ENCODE results near the gene PDE4C.

Gene PDE4C

GRCh38 chr19:18192673-18193387 is 33.4 kb downstream of the PDE4C start, which contains the start of gene MPV17L2:
TSS of gene MPV17L2 (plus strand) at chr19:18193218. CDS start at chr19:18193282, 64 bp downstream.
- peak within 1 kb of the TSS; percentile 83 to 93 for H3K4me3 ChIP-seq (replicated peaks in 1 of 2; ENCODE audit: low read depth in 2 of 2, low read length in 2 of 2)
- peak; percentile 100 for DNase-seq (ENCODE audit: low read depth in 2 of 2)
- no peak for TF ChIP-seq CTCF (IDR thresholded peaks at IDR 0.05; ENCODE audit: low read depth, low read length)

- no peak for DNase-seq (ENCODE audit: low read depth in 2 of 2)
- peak overlapping the region in 1 of 2 donors; percentile 47 for H3K4me3 ChIP-seq (replicated peaks in 1 of 2; ENCODE audit: low read depth in 2 of 2, low read length in 2 of 2)
- TF ChIP-seq CTCF (IDR thresholded peaks at IDR 0.05; ENCODE audit: low read depth, low read length) = no peak
Measured at GRCh38 chr19:18191640-18192062, 34.6 kb downstream of the PDE4C start.

- no peak for DNase-seq (ENCODE audit: low read depth in 2 of 2)
- TF ChIP-seq CTCF (IDR thresholded peaks at IDR 0.05; ENCODE audit: low read depth, low read length) = no peak
- no peak overlapping the region for H3K4me3 ChIP-seq (replicated peaks in 1 of 2; ENCODE audit: low read depth in 2 of 2, low read length in 2 of 2)
Measured at GRCh38 chr19:18190278-18190677, 36.0 kb downstream of the PDE4C start.

- no peak overlapping the region for H3K4me3 ChIP-seq (replicated peaks in 1 of 2; ENCODE audit: low read depth in 2 of 2, low read length in 2 of 2)
- DNase-seq (ENCODE audit: low read depth in 2 of 2) = no peak
- TF ChIP-seq CTCF (IDR thresholded peaks at IDR 0.05; ENCODE audit: low read depth, low read length) = no peak
Measured at GRCh38 chr19:18185538-18185937, 40.7 kb downstream of the PDE4C start.

GRCh38 chr19:18183529-18183928 is 42.7 kb downstream of the PDE4C start:
- H3K4me3 ChIP-seq (replicated peaks in 1 of 2; ENCODE audit: low read depth in 2 of 2, low read length in 2 of 2) = no peak overlapping the region
- no peak for TF ChIP-seq CTCF (IDR thresholded peaks at IDR 0.05; ENCODE audit: low read depth, low read length)
- DNase-seq (ENCODE audit: low read depth in 2 of 2) = no peak

GRCh38 chr19:18179957-18180356 is 46.3 kb downstream of the PDE4C start:
- TF ChIP-seq CTCF (IDR thresholded peaks at IDR 0.05; ENCODE audit: low read depth, low read length) = no peak
- H3K4me3 ChIP-seq (replicated peaks in 1 of 2; ENCODE audit: low read depth in 2 of 2, low read length in 2 of 2) = no peak overlapping the region
- DNase-seq (ENCODE audit: low read depth in 2 of 2) = no peak
